HG03175 (cell line): ENCODE results near the gene PID1.

Experiments
- ATAC-seq: cut with Tn5 transposase; IDR thresholded peaks from one replicate; pipeline ENCODE4 v1.9.1; 2021; ENCODE audit warnings: mild to moderate bottlenecking, moderate library complexity; ENCODE audit not compliant: unreplicated experiment

Gene PID1

DNA sequence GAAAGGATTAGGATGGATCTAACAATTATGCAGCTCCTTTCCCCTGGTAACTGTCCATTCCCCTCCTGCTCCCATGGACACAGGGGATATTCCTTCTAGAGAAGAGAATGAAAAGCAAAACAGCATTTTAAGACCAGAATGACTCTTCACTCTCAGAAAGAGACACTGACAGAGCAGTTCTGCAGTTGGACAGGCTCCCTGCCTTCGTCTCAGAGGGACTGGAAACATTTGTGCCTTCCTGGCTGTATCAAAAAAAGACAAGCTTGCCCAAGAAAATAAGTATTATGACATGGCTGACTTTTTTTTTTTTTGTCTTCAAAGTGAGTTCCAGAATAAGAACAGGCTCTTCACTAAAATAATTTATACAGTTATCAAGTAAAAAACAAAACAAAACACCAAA, 9.5 kb downstream of the PID1 start:
- no peak for ATAC-seq

DNA sequence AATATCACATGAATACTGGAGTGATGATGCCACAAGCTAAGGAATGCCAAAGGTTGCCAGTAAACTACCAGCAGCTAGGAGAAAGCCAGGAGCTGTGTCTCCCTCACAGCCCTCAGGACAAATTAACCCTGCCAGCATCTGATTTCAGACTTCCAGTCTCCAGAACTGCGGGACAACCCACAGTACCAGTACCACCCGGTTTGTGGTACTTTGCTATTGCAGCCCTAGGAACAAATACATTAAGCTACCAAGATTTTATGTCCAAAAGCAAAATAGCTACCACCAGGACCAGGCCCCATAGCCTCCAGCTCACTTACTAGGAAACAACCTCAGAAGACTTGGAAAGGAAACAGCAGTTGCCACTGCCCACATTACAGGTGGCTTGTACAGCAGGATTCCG, 10.0 kb downstream of the PID1 start:
- no peak for ATAC-seq

DNA sequence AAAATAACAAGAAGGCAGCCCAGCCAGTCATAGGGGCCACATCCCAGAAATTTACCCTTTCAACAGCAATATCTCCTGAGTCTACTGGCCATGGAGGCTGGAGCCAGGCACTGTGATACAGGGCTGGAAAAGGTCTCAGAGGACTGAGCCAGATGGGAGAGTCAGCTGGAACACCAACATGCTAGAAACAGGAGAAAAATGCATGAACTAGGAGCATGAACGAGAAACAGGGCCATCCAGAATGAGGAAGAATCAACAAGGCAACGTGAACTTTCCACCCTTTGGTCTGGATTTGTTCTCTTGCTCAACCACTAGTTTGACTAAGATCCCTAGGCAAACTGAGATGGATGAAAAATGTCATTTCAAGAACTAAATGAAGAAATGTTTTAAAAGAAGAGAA, 13.1 kb downstream of the PID1 start:
- no peak for ATAC-seq

DNA sequence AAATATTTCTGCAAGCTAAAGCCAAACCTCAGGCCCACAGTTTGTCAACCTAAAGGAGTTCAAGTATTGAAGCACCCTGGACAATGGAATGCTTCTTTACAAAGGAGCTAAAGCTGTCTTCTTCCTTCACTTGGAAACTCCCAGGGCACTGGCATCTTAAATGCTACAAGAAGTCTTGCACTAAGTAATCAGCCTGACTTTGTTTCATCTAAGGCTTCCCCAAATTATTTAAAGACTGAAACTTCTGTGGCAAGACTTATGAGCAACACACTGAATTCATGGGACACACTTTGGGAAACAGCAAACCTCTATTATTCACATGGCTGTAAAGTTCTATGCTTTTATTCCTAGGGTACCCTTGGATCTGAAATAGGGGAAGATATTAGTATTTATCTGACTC, 14.7 kb downstream of the PID1 start:
- no peak for ATAC-seq

DNA sequence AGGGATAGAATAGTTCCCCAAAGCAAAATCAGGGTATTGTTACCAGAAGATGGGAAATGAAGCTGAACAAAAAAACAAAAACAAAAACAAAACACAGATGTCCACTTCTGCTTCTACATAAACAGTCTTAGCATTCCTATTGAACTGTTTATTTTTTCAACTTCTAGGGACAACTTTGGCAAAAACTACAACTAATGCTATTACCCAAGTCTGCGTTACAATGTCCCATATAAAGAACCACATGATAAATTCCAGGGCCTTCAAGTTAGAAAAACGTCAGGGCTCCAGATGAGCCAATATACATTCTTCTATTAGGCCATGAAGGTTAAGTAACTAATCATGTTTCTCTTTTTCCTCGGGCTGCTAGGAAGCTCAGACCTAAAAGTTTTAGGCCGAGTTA, 16.9 kb downstream of the PID1 start:
- no peak for ATAC-seq

DNA sequence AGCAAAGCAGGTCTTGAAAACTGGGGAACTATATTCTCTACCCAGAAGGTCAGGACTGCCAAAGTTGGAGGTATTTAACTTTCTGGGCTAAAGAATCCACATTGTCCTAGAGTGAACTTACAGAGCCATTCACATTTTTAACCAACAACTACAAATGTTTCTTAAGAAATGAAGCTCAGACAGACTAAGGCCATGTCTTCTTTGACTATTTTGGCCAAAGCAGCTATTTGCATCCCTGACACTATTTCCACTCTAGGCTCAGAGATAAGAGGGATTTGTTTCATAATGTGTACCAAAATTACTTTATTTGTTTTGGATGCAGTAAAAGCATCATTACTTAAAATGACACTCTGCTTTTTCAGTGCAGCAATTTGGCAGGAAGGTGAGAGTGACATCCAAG, 18.1 kb downstream of the PID1 start:
- no peak for ATAC-seq

DNA sequence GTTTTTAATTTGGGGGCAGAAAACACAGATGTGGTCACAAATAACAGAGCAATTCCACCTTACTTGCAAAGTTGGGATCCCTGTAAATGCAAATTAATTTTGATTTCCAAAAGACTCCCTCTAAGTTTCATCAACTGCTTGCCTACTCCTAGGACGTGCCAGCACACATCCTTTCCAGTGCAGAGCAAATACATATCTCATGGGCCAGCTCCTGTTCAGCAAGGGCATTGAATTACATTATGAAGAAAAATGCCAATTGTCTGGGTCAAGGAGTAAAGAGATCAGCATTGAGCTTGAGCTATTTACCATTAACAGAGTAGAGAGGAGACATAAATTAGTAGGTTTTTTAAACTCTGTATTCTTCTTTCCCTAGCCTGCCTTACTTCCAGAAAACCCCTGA, 18.8 kb downstream of the PID1 start:
- ATAC-seq: no peak

DNA sequence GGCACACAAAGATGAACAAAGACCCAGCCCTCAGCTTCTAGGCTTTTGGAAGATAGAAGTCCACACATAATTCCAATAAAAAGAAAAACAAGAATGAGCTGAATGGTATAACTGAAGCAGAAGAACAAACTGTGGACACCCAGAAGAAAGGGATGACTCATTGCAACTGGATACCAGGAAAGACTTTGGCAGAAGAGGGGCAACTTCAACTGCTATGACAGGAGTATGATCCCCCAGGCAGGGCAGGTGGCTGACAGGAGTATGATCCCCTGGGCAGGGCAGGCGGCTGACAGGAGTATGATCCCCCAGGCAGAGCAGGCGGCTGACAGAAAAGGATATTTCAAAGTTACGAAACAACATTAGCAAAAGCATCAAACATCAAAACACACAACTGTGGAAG, 21.6 kb downstream of the PID1 start:
- no peak for ATAC-seq

DNA sequence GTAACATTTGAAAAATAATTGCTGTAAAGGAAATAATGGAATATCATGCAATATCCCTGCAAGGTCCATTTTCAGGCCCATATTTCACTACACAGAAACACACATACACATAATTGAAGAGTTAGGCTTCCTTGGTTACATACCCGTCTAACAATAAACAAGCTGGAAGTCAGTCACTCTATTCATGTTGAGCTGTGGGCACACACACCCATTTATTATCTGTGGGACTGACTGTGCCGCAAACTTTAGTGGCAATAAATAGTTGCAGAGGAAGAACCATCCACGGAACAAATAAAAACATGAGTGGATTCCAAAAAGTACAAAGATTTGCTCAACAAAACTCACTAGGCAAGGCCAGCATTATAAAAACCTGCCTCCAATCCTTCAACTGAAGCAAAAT, 24.8 kb downstream of the PID1 start:
- ATAC-seq: no peak

DNA sequence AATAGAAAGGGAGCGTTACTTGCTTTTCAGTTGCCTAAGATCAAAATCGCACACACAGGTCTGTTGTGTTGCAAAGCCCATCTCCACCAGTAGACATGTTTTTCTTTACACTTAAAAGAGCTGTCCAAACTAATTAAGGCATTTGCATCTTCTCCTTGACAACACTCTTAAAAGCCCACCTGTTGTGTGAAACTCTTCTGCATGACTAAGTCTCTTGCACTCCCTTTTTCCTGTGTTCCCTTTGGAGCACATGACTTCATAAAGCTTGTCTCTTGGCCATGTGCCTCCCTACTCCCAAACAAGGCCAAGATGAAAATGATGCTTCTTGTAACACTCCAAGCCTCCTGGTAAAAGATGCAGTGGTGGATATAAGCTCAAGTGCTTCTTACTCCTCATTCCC, 26.1 kb downstream of the PID1 start:
- no peak for ATAC-seq

DNA sequence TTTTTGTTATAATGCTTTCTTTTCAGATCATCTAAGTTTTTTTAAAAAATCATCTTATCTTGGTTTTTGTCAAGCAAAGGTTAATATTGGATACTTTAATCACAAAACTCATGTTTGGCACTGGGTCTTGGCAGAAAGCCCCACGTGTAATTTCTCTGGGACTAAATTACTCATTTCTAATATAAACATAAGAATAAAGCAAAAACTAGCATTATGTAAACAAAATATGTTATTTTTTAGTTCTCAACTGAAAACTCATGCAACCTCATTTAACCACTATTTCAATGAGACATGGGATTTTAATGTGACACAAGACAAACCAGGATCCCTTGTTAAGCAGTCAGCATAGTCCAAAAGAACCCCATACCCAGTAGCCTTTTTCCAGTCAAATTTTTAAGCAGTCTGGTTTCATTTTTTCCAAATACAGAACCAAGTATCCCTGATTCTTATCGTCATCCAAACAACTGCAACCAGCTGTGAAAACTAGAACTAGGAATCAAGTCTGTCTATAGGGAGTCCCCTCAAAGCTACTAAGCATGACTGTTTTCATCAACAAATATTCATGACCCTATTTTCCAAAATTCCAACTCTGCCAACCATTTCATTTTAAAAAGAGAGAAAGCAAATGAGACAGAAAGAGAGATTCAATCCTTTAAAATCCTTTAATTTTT, 27.1 kb downstream of the PID1 start:
- ATAC-seq: no peak

DNA sequence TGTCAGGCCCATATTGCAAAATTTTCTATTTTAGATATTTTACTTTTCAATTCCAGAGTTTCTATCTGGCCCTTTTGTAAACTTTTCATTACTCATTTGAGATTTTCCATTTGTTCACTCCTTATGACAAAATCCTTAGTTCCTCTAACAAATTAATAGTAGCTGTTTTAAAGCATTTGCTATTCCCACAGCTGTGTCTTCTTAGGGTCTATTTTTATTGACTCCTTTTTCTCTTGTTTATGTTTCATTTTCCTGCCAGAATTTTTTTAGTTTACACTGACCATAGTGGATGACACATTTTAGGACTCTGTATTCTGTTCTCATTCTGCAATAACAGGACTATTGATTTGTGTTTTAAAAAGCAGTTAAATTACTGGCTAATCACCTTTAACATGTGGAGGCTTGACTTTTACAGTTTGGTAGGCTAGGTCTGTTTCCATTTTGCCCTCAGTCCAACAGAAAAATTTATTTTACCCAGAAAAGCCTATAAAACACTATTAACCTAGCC, 30.0 kb downstream of the PID1 start:
- ATAC-seq: no peak

DNA sequence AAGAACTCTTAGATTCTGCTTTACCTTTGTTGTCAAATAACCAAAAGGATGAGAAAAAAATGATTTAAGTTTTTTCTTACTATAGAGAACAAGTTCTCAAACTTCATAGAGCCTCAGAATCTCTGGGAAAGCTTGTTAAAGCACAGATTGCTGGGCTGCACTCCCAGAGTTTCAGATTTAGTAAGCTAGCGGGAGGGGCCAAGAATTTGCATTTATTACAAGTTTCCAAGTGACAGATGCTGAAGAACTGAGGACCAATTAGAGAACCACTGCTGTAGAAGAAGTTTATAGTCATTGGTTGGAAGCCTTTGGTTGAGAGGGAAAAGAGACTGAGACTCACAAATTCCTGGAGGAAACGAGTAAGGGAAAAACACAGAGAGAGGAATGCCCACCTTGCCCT, 32.1 kb downstream of the PID1 start:
- ATAC-seq: no peak

DNA sequence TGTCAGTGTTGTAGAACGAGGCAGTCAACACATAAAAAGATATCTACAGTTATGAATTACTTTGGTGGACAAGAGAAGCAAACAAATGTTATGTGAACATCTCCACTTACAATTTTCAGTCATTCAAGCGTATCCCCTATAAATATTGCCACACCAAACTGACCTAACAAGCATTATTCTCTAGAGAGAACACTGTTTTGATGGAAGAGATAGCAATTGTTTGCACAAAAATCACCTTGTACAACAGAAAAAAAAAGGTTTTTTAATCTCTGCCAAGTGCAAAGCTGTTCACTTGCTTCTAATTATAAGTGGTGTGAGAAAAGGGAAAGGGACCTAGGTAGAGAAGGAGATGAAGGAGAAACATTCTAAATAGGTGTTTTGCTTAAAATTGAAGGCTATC, 33.8 kb downstream of the PID1 start:
- no peak for ATAC-seq

DNA sequence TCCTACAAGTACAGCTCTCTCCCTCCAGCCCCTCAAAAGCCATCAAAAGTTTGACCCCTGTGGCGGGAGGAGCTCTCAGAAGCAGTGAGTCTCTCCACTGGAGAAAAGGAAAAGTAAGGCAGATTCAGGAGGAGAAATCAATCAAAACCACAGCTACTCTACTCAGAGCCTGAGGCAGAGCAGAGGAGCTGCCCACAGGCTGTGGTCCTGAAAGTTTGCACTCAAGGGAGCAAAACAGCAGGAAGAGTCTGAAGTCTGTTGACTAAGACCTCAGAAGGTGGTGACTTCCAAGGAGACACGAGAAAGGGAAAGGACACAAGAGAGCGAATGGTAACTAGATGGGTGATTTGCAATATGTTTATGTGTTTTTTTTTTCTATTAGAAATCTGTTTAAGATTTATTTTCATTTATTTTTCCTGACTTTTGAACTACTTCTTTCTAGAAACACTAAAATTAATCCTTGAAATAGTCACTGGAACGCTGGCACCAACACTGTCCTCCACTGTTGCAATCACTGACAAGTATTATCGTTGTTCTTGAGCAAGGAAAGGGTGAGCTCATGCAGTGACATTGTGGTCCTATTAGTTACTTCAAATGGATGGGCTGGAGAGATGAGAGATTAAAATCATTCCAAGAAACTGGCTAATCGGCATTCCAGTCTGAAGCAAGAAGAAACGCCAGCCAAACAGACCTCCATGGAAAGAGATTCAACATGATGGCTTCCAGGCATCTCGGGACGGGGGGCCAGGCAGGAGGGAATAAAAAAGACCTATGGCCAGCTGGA, 35.8 kb downstream of the PID1 start:
- no peak for ATAC-seq

DNA sequence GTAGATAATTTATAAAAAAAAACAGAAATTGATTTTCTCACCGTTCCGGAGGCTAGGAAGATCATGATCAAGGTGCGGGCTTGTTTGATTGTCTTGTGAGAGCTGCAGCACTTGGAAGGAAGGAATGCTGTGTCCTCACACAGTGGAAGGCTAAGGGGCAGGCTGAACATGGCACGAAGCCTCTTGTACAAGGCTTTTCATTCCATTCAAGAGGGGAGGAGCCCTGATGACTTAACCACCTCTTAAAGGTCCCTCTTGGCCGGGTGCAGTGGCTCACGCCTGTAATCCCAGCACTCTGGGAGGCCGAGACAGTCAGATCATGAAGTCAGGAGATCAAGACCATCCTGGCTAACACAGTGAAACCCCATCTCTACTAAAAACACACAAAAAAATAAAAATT, 39.2 kb downstream of the PID1 start:
- ATAC-seq: no peak

DNA sequence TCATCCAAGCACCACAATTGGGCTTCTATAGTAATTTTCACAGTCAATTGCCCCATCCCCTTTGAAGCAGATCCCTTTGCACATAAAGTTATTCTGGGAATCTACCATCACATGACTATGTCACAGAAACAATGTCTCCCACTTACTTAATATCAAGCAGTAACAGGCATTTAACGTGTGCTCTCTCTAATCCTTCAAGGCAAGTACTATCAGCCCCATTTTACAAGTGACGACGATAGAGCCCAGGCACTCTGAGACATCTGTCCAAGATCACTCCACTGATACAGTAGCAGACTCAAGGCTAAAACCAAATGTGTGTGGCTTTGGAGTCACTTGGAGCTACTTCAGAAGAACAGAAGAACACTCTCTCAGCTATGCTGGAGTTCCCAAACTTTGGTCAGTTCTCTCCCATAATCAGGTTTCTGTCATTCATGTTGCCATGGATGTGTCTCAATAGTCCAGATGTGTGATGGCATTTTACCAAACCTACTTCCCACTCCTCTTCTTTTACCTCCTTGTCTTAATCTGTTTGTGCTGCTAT, 39.7 kb downstream of the PID1 start:
- ATAC-seq: no peak

DNA sequence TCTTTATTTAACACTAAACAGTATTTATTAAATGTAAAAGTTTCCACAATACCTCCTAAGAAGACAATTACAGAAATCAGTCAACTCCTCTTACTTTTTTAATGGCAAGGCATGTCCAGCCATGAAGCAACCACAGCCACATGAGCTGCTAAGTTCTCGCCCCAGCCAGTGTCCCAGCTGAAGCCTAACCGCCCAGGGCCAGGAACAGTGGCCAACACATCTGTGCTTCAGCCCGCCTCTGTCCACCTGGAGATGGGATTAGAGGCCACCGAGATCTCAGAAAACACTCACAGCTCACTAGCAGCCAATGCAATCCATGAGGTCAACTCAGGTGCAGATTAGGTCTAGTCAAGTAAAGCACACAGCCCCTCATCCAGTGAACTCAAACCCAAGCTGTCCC, 40.2 kb downstream of the PID1 start:
- no peak for ATAC-seq

DNA sequence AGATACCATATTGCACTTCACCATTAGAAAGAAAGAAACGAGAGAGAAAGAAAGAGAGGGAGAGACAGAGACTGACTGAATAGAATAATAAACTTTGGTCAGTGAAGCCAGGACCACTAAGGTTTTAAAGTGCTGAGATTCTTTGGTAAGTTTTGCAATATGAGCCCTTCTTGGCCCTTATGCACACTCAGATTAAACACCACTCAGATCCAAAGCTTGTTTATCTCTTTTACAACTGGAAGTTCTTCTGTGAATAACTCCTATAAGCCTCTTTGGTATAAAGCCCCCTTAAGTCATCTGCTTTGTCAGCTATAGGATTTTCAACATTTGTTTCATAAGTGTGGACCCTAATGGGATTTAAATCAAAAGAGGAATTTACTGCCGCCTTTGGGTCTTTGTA, 40.8 kb downstream of the PID1 start:
- no peak for ATAC-seq

DNA sequence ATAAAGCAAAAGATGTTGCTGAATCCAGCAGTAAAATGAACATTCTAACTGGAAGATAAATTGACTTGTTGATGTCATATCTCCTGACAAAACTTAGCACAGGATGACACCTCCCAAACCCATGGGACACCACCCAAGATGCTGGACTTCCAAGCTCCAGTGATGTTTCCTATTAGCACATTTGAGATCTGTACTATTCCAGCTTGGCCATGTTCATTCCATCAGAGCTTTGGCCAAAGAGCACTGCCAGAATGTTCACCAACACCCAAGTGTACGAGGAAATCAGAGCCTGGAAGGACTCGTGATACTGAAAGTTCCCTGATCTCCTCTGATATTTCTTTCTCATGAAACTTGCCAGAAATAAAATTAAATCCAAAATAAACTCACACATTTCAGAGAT, 44.7 kb downstream of the PID1 start:
- ATAC-seq: no peak

DNA sequence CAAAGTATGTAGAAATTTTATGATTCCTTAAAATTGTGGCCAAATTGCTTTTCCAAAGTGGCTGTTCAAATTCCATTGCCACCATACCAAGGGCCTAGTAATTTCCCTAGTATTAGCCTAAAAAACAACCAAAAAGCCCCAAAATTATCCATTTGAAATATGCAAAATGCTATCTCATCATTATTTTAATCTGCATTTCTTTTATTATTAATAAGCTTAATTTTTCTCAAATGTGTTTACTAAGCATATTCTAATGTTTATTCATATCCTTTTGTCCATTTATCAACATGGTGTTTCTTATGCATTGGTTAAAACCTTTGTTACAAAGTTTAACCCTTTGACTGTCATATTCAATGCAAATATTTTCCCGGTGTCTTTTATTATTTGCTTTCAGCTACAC, 48.0 kb downstream of the PID1 start:
- no peak for ATAC-seq

DNA sequence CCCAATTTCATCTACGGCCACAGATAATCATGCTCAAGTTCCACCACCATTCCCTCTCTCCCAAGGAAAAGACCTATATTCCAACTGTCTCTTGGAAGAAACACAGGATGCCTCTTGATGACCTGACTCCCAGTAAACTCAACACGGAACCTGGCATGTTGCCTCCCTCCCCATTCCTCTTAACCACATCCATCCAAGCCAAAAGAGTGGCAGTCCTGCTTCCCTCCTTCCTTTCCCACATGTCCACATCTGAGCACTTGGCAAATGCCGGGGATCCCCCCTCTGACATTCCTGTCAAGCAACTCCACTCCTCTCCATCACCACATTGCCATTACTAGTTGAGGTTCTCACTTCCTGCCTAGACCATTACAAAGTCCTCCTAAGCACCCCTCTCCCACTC, 49.4 kb downstream of the PID1 start:
- no peak for ATAC-seq
